ENCODE results near the gene CSNK1G2.

DNA sequence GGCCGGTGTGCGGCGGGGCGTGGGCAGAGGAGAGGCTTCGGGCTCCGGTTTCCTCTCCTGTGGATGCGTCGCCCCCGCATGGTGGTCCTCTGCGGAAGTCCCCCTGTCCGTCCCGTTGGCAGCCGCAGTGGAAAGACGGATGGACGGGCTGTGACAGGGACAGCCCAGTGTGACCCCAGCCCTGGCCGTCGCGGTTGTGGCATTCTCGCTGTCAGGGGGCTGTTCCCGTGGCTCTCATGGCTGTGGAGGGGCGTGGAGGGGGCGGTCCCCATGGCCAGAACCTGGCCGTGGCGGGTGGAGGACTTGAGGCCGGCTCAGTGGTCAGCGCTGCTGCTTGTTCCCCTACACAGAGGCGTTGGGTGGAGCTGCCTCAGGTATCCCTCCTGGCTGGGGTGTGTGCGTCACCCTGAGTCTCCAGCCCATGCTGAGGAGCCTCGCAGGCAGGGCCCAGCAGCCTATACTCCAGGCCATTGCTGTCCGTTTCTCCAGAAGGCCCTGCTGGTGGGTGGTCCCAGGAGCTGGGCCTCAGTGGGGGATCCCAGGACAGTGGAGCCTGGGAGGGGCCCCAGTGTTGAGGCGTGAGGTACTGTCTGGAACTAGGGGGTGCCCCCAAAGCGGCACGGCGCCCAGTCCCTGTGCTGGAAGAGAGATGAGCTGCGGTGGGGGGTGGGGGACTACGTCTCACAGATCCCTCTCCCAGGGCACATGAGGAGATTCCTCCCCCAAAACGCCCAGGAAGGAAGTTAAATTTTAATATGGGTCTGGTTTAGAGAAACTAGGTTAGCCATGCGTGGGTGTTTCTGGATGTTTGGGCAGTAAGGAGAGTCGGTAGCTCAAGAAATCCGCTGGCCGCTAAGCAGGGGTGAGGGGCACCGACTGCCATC, 20.3 kb downstream of the CSNK1G2 start:
- TF ChIP-seq, protein P1, sequence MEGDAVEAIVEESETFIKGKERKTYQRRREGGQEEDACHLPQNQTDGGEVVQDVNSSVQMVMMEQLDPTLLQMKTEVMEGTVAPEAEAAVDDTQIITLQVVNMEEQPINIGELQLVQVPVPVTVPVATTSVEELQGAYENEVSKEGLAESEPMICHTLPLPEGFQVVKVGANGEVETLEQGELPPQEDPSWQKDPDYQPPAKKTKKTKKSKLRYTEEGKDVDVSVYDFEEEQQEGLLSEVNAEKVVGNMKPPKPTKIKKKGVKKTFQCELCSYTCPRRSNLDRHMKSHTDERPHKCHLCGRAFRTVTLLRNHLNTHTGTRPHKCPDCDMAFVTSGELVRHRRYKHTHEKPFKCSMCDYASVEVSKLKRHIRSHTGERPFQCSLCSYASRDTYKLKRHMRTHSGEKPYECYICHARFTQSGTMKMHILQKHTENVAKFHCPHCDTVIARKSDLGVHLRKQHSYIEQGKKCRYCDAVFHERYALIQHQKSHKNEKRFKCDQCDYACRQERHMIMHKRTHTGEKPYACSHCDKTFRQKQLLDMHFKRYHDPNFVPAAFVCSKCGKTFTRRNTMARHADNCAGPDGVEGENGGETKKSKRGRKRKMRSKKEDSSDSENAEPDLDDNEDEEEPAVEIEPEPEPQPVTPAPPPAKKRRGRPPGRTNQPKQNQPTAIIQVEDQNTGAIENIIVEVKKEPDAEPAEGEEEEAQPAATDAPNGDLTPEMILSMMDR (IDR thresholded peaks at IDR 0.05), result no peak
- TF ChIP-seq POLR2AphosphoS5 (IDR thresholded peaks at IDR 0.05; ENCODE audit: insufficient read depth in 1 of 2, low read depth in 1 of 2), result no peak
- no peak for TF ChIP-seq POLR2A (IDR thresholded peaks at IDR 0.05)

Data from vagina (tissue), 2 donors.